Activated gamma-delta T cell treated with Interleukin-2 at 50 U/mL for 16 hours (primary cell): Measurements from ENCODE around the gene TNFRSF8.
A peak's percentile ranks its signal among the peaks of the same experiment; 100 is the strongest.

Experiments used
- DNase-seq: peaks from one replicate; pipeline ENCODE4 v3.0.0-alpha.2; 2020

The TNFRSF8 gene

GRCh38 chr1:12178511-12178910 is 115.4 kb downstream of the TNFRSF8 start:
- no peak for DNase-seq

- DNase-seq, result peak; percentile 82
Measured at GRCh38 chr1:12179111-12179519, 116.0 kb downstream of the TNFRSF8 start.

GRCh38 chr1:12179676-12180075 is 116.6 kb downstream of the TNFRSF8 start:
- no peak for DNase-seq

- DNase-seq, result no peak
Measured at GRCh38 chr1:12180315-12180714, 117.2 kb downstream of the TNFRSF8 start.

GRCh38 chr1:12180903-12181302 is 117.8 kb downstream of the TNFRSF8 start:
- no peak for DNase-seq

- DNase-seq, result no peak
Measured at GRCh38 chr1:12181568-12181967, 118.5 kb downstream of the TNFRSF8 start.

- DNase-seq, result no peak
Measured at GRCh38 chr1:12182410-12182984, 119.4 kb downstream of the TNFRSF8 start.

GRCh38 chr1:12183095-12183794 is 120.1 kb downstream of the TNFRSF8 start:
- no peak for DNase-seq

GRCh38 chr1:12184008-12184681 is 121.0 kb downstream of the TNFRSF8 start:
- DNase-seq, result no peak

GRCh38 chr1:12185036-12185917 is 122.2 kb downstream of the TNFRSF8 start:
- no peak for DNase-seq

GRCh38 chr1:12185918-12186678 is 123.0 kb downstream of the TNFRSF8 start:
- no peak for DNase-seq

GRCh38 chr1:12186679-12186985 is 123.5 kb downstream of the TNFRSF8 start:
- DNase-seq, result no peak

- no peak for DNase-seq
Measured at GRCh38 chr1:12188115-12188514, 125.0 kb downstream of the TNFRSF8 start.

- DNase-seq, result no peak
Measured at GRCh38 chr1:12188657-12189327, 125.7 kb downstream of the TNFRSF8 start.

- no peak for DNase-seq
Measured at GRCh38 chr1:12189328-12189682, 126.2 kb downstream of the TNFRSF8 start.

GRCh38 chr1:12191242-12192032 is 128.3 kb downstream of the TNFRSF8 start:
- no peak for DNase-seq
